Keratinocyte (primary cell): ENCODE results near the gene CLIC3. TPM values are rescaled to one million over a fixed set of nuclear protein-coding genes. Genes with fewer than 3 reads are reported as not detected.

Experiments used
- DNase-seq: peaks from one replicate; pipeline ENCODE4 v3.0.0-alpha.2; 2011; ENCODE audit warnings: low read depth, missing footprints, low spot score
- FAIRE-seq: peaks from 2 replicates; lab custom pipeline; 2011; peaks lifted over from hg19 to GRCh38; lab: Jason Lieb, UNC
- H2AFZ ChIP-seq: 2 replicates; pipeline ENCODE4 v1.6.0; 2012; ENCODE audit warnings: low read length, control low read depth, inconsistent platforms; ENCODE audit not compliant: control insufficient read depth
- H3K27ac ChIP-seq: 2 replicates; pipeline ENCODE4 v1.5.1; 2011; ENCODE audit warnings: low read length; ENCODE audit not compliant: control insufficient read depth, insufficient read depth
- H3K27me3 ChIP-seq: 3 replicates; pipeline ENCODE4 v1.6.0; 2011; ENCODE audit warnings: low read length; ENCODE audit not compliant: control insufficient read depth, insufficient read depth; ENCODE audit errors: extremely low read depth
- H3K36me3 ChIP-seq, 2 experiments: 2 replicates in 1 of 2; 3 replicates in 1 of 2; pipeline ENCODE4 v1.5.1; 2011; ENCODE audit warnings: low read length in 2 of 2, mild to moderate bottlenecking in 1 of 2; ENCODE audit not compliant: control insufficient read depth in 2 of 2, insufficient read depth in 2 of 2; ENCODE audit errors: extremely low read depth in 1 of 2
- H3K4me1 ChIP-seq: 3 replicates; pipeline ENCODE4 v1.5.1; 2011; ENCODE audit warnings: low read length; ENCODE audit not compliant: control insufficient read depth, insufficient read depth; ENCODE audit errors: extremely low read depth
- H3K4me2 ChIP-seq: 3 replicates; pipeline ENCODE4 v1.6.0; 2011; ENCODE audit warnings: low read depth, low read length; ENCODE audit not compliant: control insufficient read depth, insufficient read depth; ENCODE audit errors: extremely low read depth
- H3K4me3 ChIP-seq, 3 experiments: fragments of 200-600 bp in 1 of 3; sonication (generic) in 1 of 3; 2 replicates in 2 of 3; 3 replicates in 1 of 3; pipeline ENCODE4 v1.5.1; 2011 to 2016; ENCODE audit warnings: low read length in 3 of 3, mild to moderate bottlenecking in 3 of 3, control low read depth in 2 of 3, inconsistent platforms in 1 of 3, low read depth in 1 of 3, mixed read lengths in 1 of 3, mixed run types in 1 of 3, moderate library complexity in 1 of 3; ENCODE audit not compliant: control insufficient read depth in 2 of 3, insufficient read depth in 2 of 3; ENCODE audit errors: extremely low read depth in 1 of 3
- H3K79me2 ChIP-seq: 2 replicates; pipeline ENCODE4 v1.6.0; 2012; ENCODE audit warnings: low read length; ENCODE audit not compliant: control insufficient read depth, insufficient read depth
- H3K9ac ChIP-seq: 3 replicates; pipeline ENCODE4 v1.6.0; 2011; ENCODE audit warnings: low read length; ENCODE audit not compliant: control insufficient read depth, insufficient read depth; ENCODE audit errors: extremely low read depth
- H3K9me1 ChIP-seq: 3 replicates; pipeline ENCODE4 v1.6.0; 2011; ENCODE audit warnings: low read length; ENCODE audit not compliant: control insufficient read depth, insufficient read depth; ENCODE audit errors: extremely low read depth
- H3K9me3 ChIP-seq: 2 replicates; pipeline ENCODE4 v1.5.1; 2012; ENCODE audit warnings: low read depth, low read length; ENCODE audit not compliant: control insufficient read depth
- H4K20me1 ChIP-seq: 3 replicates; pipeline ENCODE4 v1.6.0; 2011; ENCODE audit warnings: low read length; ENCODE audit not compliant: control insufficient read depth, insufficient read depth; ENCODE audit errors: extremely low read depth
- CTCF ChIP-seq, 3 experiments: IDR thresholded peaks in 1 of 3; conservative IDR thresholded peaks in 1 of 3; optimal IDR thresholded peaks in 1 of 3; 2 replicates in 2 of 3; 3 replicates in 1 of 3; pipeline versions ENCODE3 to v1.5.1; 2011; ENCODE audit warnings: low read length in 3 of 3, mild to moderate bottlenecking in 3 of 3, moderate library complexity in 2 of 3, control low read depth in 1 of 3, inconsistent platforms in 1 of 3; ENCODE audit not compliant: insufficient read depth in 2 of 3; ENCODE audit errors: extremely low read depth in 1 of 3
- EZH2 ChIP-seq: IDR thresholded peaks from one replicate; pipeline ENCODE4 v1.6.1; 2012; ENCODE audit warnings: inconsistent platforms, mild to moderate bottlenecking, low read length, moderate library complexity
- dilution Hi-C: fragments of 300-500 bp; cut with MboI; formaldehyde crosslinking; loops from one replicate; pipeline ENCODE4 v1.7.0; 2020; ENCODE audit warnings: low sequenced_read_pairs; ENCODE audit not compliant: extremely low pct_ligation_motif_present
- polyA plus RNA-seq, 5 experiments: library from polyadenylated mRNA; depleted of rRNA in 3 of 5; stranded (reverse) in 3 of 5; stranded (forward) in 1 of 5; unstranded in 1 of 5; fragments of >200 nt; gene quantifications; 1 replicate in 1 of 5; 2 replicates in 3 of 5; 3 replicates in 1 of 5; pipeline versions ENCODE4 v1.2.1 to v1.2.3, GENCODE V29; 2011 to 2012; ENCODE audit warnings: missing spikeins in 2 of 5, low read depth in 1 of 5, low replicate concordance in 1 of 5

Gene CLIC3
- polyA plus RNA-seq, 1 donor (not counting 4 experiments of a cell fraction or from before 2014, with no cell fraction given): 5.5 TPM

- Histone ChIP-seq H3K9me1 (no peaks in the 10 kb centered on the region), H3K4me1 (peaks cover 7% of the 10 kb centered on the region), H3K27me3 (peaks cover 15% of the 10 kb centered on the region), H3K27ac (no peak overlapping the region), H4K20me1 (no peaks in the 10 kb centered on the region), H3K9ac (no peak overlapping the region), H3K4me3 (no peak overlapping the region), H3K36me3 (no peaks in the 10 kb centered on the region), H3K4me2 (no peak overlapping the region), H2AFZ (no peak overlapping the region), H3K79me2 (no peaks in the 10 kb centered on the region), H3K9me3 (no peaks in the 10 kb centered on the region)
- FAIRE-seq (no peak), DNase-seq (no peak)
- dilution Hi-C loops: no loop called here
- TF ChIP-seq EZH2 (no peak), CTCF (optimal IDR thresholded peaks at IDR 0.05 in 1 of 3, IDR thresholded peaks at IDR 0.05 in 1 of 3, conservative IDR thresholded peaks at IDR 0.05 in 1 of 3; ENCODE audit: extremely low read depth in 1 of 3, insufficient read depth in 2 of 3, low read length in 3 of 3) (no peak)
Measured at GRCh38 chr9:137026828-137027227, 30.5 kb upstream of the CLIC3 start.

DNA sequence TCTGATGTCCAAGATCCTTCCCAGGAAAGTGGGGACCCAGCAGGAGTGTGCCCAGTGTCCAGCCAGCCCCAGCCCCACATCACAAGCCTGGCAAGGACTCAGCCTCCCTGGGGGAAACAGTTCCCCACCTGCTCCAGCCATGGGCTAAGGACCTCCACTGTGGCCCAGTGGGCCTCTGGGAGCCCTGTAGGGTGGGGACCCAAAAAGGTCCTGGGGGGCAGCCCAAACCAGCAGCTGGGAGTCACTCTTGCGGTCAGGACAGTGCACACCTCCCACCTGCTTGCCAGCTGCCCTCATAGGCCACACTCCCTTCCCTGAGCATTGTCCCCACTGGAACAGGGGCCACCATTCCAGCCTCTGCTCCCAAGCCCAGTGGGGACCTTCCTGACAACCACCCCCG, 30.0 kb upstream of the CLIC3 start:
- Histone ChIP-seq H3K36me3 (no peaks in the 10 kb centered on the region), H3K4me1 (peaks cover 7% of the 10 kb centered on the region), H4K20me1 (no peaks in the 10 kb centered on the region), H2AFZ (no peak overlapping the region), H3K27ac (no peak overlapping the region), H3K4me2 (no peak overlapping the region), H3K79me2 (no peaks in the 10 kb centered on the region), H3K9me3 (no peaks in the 10 kb centered on the region), H3K27me3 (peaks cover 15% of the 10 kb centered on the region), H3K4me3 (no peak overlapping the region), H3K9ac (no peak overlapping the region), H3K9me1 (no peaks in the 10 kb centered on the region)
- DNase-seq (no peak), FAIRE-seq (no peak)
- dilution Hi-C loops: no loop called here
- TF ChIP-seq CTCF (optimal IDR thresholded peaks at IDR 0.05 in 1 of 3, IDR thresholded peaks at IDR 0.05 in 1 of 3, conservative IDR thresholded peaks at IDR 0.05 in 1 of 3; ENCODE audit: extremely low read depth in 1 of 3, insufficient read depth in 2 of 3, low read length in 3 of 3) (no peak), EZH2 (no peak)
